ENCODE measurements around the gene TBX6.
A peak's percentile ranks its signal among the peaks of the same experiment; 100 is the strongest.
"Not testable (repeated sequence)": the region's sequence is repeated elsewhere in the genome, so short reads cannot be mapped to it uniquely, and the experiment has no call there.

Gene TBX6

DNA sequence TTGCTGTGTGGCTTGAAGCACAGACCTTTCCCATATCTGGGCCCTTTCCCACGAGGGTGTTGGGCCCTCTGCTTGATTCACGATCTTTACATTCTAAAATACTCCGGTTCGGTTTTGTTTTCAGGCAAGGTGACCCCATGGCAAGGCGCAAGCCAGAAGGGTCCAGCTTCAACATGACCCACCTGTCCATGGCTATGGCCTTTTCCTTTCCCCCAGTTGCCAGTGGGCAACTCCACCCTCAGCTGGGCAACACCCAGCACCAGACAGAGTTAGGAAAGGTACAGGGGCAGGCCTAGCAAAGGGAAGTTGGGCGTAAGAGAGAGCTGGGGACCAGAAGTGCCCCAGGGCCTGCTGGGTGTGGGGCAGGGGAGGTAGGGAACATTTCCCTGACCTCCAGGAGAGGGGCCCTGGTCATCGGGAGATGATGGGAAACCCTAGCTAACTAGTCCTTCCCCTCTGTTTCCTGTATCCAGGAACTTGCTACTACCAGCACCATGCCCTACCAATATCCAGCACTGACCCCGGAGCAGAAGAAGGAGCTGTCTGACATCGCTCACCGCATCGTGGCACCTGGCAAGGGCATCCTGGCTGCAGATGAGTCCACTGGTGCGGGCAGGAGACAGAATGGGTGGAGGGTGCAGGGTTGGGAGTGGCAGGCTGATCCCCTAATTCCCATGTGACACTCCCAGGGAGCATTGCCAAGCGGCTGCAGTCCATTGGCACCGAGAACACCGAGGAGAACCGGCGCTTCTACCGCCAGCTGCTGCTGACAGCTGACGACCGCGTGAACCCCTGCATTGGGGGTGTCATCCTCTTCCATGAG is 24.8 kb downstream of the TBX6 start:
- DNase-seq (ENCODE audit: extremely low read depth in 1 of 2, low read depth in 1 of 2), result no peak

DNA sequence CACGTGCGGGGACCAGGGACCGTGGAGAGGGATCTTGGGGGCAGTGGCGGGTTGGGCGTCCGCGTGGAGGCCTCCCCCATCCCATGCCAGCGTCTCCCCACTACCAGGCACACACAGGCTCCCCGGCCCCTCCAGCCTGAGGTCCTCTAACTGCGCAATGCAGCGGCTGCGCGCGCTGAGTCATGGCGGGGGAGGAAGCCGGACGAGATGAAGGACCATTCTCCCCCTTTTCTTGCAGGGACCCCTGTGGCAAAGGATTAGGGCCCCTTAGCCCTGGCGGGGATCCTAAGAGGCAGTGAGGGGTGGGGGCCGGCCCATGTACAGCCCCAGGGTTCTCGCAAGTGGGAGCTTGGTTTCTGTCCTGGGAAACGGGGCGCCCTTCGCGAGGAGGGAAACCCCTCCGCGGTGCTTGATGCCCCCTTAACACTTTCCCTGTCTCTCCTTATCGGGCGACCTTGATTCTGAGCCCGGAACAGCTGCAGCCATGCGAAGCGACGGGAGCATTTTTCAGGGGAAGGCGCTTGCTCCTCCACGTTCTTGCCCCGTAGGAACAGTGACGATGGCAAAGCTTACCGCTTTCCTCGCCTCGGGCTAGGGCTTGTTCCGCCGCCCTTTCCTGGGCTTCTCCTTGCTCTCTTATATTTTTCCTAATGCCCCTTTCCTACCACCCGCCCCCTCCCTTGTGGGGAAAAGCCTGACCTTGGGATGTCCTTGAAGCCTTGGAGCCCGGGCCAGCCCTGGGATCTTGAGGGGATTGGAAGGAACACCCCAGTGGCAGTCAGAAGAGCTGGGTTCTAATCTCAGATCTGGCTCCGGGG is 25.6 kb downstream of the TBX6 start:
- no peak for DNase-seq (ENCODE audit: extremely low read depth in 1 of 2, low read depth in 1 of 2)

DNA sequence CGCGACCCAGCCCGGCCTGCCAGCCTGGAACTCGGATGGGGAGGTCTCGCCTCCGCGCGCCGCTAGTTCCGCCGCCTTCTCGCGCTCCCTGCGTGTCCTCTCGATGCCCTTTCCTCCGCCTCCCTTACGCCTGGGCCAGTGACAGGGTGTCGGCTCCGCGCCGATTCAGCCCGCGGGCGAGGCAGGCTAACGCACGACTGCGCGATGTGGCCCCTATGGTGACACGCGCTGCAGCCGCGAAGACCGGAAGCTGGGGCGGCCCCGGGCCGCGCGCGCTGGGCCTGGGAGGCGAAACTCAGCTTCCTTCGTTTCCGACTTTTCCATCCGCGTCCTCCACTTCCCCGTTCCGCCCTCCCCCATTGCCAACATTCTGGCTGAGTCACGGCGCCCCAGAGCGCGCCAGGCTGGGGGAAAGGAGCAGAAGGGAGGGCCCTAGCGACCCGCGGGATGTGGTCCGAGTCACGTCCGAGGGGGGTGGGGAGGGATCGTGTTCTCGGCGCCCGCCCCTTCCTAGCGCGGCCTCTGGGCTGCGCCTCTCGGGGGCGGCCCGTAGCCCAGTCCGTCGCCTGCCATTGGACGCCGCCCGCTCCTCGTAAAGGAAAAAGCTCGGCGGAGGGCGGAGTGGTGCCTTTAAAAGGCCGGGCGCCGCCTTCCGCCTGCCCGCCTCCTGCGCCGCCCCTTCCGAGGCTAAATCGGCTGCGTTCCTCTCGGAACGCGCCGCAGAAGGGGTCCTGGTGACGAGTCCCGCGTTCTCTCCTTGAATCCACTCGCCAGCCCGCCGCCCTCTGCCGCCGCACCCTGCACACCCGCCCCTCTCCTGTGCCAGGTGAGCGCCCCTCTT is 26.4 kb downstream of the TBX6 start, which contains the start of gene ALDOA:
ALDOA (plus strand) TSS at position 659 of the 841 bp plus-strand sequence. CDS start 1,138 bp downstream, outside the sequence.
- DNase-seq (ENCODE audit: extremely low read depth in 1 of 2, low read depth in 1 of 2), result peak; percentile 95 to 96

GRCh38 chr16:30064729-30065101 is 27.0 kb downstream of the TBX6 start:
- DNase-seq (ENCODE audit: extremely low read depth in 1 of 2, low read depth in 1 of 2), result no peak

DNA sequence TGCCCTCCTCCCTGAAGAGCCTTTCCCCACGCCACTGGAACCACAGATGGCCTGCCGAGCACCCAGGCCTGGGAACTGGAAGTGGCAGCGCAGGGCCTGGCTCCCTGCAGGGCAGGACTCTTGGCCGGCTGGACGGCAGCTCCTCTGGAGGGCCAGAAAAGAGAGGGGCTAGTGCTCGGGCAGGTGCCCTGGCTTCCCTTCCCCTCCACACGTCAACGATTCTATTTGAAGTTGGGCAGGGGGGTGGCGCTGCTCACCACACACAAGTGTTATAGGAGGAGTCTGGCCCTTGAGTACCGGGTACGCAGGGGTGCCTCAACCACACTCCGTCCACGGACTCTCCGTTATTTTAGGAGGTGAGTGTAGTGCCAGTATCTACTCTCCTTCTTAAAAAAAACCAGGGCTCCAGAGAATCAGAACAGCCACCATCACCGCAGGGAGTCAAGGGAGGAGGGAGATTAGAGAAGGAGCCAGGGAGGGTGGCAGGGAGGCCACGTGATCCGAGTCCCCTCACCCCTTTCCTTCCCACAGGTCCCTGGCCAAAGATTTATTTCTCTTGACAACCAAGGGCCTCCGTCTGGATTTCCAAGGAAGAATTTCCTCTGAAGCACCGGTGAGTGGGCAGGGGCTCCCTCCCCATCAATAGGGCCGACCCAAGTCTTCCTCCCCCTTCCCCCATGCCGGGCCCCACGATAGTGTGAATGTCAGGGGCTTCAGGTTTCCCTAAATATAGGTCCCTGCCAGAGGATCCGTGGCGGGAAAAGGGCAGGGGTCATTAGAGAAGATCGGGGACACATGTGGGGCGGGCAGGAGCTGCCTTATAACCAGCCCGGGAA is 27.6 kb downstream of the TBX6 start:
- DNase-seq (ENCODE audit: extremely low read depth in 1 of 2, low read depth in 1 of 2), result peak; percentile 46 to 68

DNA sequence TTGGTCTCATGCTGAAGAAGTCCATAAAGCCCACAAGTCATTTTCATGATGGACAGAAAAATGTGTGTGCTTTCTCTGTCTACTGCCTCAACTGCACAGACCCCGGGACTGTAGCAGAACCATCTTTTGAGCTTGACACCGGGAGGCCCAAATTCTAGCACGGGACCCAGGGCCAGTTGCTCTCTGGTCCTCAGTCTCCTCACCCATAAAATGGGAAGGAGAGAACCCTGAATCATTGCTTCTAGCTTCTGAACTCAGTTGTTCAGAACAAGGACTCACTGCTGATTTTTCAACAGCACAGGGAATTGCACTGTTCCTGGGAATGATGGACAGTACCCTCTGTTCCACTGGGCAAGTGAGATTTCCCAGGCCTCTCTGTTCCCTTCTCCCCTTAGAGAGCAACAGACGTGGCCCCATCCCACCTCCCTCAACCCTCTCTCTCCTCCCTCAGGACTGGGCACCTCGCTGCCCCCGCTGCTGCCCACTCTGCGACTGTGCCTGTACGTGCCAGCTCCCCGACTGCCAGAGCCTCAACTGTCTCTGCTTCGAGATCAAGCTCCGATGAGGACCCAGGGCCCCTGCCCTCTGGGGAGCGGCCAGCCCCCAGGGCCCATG is 28.3 kb downstream of the TBX6 start:
- no peak for DNase-seq (ENCODE audit: extremely low read depth in 1 of 2, low read depth in 1 of 2)

DNA sequence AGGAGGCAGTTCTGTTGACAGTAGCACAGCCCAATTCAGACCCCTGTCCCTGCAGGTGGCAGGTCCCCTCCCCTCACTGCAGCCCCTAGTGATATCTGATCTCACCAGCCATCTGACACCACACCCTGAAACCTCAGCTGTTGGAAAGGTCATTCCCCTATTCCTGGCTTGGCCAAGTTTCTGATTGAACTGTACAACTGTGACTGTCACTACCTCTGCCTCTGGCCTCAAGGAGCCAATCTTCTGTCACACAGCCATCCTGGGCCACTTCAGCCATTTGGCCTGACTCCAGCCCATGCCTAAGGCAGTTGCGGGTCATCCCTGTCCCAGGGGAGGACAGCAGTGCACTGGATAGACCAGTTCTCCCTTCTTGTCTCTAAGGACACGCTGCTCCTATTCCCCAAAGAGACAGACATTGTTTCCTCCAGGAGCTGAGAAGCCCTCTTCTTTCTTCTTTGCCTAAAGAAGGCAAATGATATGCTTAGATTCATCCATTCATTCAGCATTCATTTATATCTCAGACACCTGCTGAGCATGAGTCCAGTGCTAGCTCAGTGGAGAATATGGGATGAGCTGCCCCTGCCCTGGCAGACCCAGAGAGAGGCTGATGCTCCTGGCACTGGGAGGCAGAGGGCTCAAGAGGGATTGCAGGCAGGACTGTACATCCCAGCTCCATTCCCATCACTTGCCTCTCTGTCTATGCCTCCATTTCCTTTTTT is 30.7 kb downstream of the TBX6 start:
- DNase-seq (ENCODE audit: extremely low read depth in 1 of 2, low read depth in 1 of 2), result no peak

DNA sequence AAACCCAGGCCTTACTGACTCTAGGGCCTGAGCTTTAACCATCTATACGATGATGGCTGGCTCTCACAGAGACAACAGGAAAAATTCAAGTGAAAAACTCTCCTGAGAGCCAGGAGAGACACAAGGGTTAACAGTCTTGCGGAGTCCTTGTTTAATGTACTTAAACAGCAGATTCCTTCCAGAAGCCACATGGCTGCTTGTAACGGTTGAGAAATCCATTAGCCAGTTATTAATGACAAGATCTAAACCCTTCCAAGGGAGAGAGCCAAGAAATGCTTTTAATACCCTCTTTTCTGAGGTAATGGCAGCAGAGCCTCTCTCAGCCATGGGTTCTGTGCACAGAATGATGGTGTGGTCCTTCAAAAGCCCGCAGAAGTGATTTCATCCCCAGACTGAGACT is 31.4 kb downstream of the TBX6 start:
- DNase-seq (ENCODE audit: extremely low read depth in 1 of 2, low read depth in 1 of 2), result no peak

GRCh38 chr16:30054959-30055553 is 36.7 kb downstream of the TBX6 start:
- no peak for DNase-seq (ENCODE audit: extremely low read depth in 1 of 2, low read depth in 1 of 2)

GRCh38 chr16:30054451-30054850 is 37.3 kb downstream of the TBX6 start:
- no peak for DNase-seq (ENCODE audit: extremely low read depth in 1 of 2, low read depth in 1 of 2)

DNA sequence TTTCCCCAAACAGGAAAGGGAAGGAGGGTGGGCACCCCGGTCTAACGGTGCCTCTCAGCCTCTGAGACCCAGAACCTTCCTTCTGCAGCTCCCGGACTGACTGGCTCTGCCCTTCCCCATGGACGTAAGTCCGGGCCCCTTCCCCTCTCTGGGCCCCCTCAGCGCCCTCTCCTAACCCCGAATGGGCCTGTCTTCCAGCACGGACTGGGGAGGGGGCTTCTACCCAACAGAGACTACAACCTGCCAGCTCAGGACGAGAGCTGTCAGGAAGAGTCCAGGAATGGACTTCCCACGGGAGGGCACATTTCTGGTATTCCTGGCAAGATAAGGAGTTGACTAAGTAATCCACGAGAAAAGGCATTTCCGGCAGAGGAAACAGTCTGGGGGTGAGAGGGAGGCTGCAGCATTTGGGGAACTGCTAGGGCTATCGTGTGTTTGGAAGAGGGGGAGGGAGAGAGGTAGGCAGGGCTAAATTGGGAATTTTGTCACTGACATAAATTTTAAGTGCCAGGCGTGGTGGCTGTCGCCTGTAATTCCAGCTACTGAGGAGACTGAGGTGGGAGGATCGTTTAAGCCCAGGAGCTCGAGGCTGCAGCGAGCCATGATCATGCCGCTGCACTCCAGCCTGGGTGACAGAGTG is 38.2 kb downstream of the TBX6 start:
- DNase-seq (ENCODE audit: extremely low read depth in 1 of 2, low read depth in 1 of 2), result no peak

- peak; percentile 83 to 89 for DNase-seq (ENCODE audit: extremely low read depth in 1 of 2, low read depth in 1 of 2)
Observed at GRCh38 chr16:30052671-30053372, 38.9 kb downstream of the TBX6 start.

- DNase-seq (ENCODE audit: extremely low read depth in 1 of 2, low read depth in 1 of 2), result no peak
Observed at GRCh38 chr16:30051518-30051917, 40.2 kb downstream of the TBX6 start.

- DNase-seq (ENCODE audit: extremely low read depth in 1 of 2, low read depth in 1 of 2), result no peak
Observed at GRCh38 chr16:30049871-30050270, 41.9 kb downstream of the TBX6 start.

GRCh38 chr16:30046588-30046987 is 45.1 kb downstream of the TBX6 start:
- DNase-seq (ENCODE audit: extremely low read depth in 1 of 2, low read depth in 1 of 2), result no peak

DNA sequence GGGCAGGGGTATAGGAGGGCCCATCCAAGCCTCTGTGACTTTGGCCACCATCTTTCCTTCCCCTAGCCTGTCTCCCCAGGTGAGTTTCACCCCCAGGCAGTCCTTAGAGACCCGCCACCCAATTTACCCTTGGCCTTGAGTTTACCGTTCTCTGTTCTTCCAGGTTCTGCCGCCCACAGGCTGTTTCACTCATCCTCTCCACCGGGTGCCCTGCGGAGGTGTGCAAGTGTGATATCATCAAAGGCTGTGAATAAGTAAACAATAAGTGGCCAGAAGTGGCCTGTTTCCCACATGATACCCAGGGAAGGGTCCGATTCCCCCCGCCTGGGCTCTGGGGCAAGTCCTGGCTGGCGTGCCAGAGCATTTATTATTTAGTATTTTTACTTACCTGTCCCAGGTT is 45.5 kb downstream of the TBX6 start:
- no peak for DNase-seq (ENCODE audit: extremely low read depth in 1 of 2, low read depth in 1 of 2)

GRCh38 chr16:30041841-30042240 is 49.9 kb downstream of the TBX6 start:
- DNase-seq (ENCODE audit: extremely low read depth in 1 of 2, low read depth in 1 of 2), result no peak

- not testable (repeated sequence) for DNase-seq (ENCODE audit: extremely low read depth in 1 of 2, low read depth in 1 of 2)
Observed at GRCh38 chr16:30040690-30041089, 51.0 kb downstream of the TBX6 start.
